Activated T-helper 17 cell treated with anti-CD3 and anti-CD28 coated beads, Interleukin-2, amount 50 U/mL, for 72 hours (primary cell): ENCODE data around the gene PREP. TPM values are rescaled to one million over a fixed set of nuclear protein-coding genes. Genes with fewer than 3 reads are reported as not detected.
"Not testable (repeated sequence)": the region's sequence is repeated elsewhere in the genome, so short reads cannot be mapped to it uniquely, and the experiment has no call there.

ENCODE experiments used
- ATAC-seq: fragments of 150-1000 bp; cut with Tn5 transposase; replicated peaks from 2 replicates; pipeline ENCODE4 v1.10.0; 2021; ENCODE audit warnings: mild to moderate bottlenecking, moderate library complexity
- H3K27ac Mint-ChIP-seq: one replicate; pipeline ENCODE4 v1.8.0; 2022; ENCODE audit warnings: mixed read lengths
- H3K27me3 Mint-ChIP-seq: one replicate; pipeline ENCODE4 v1.8.0; 2022; ENCODE audit warnings: mixed read lengths
- H3K36me3 Mint-ChIP-seq: one replicate; pipeline ENCODE4 v1.8.0; 2022; ENCODE audit warnings: low read depth, mild to moderate bottlenecking, mixed read lengths
- H3K4me1 Mint-ChIP-seq: one replicate; pipeline ENCODE4 v1.8.0; 2022; ENCODE audit warnings: mixed read lengths
- H3K4me3 Mint-ChIP-seq: one replicate; pipeline ENCODE4 v1.8.0; 2022; ENCODE audit warnings: mild to moderate bottlenecking, mixed read lengths
- H3K9me3 Mint-ChIP-seq: one replicate; pipeline ENCODE4 v1.8.0; 2022; ENCODE audit warnings: mixed read lengths
- total RNA-seq, 2 donors: library from RNA; stranded (reverse); gene quantifications; one replicate each; pipeline ENCODE4 v1.2.3, GENCODE V29; 2022

The PREP gene
- total RNA-seq, 2 donors from 2014 or later = 32.3 to 50.2 TPM

- Mint-ChIP-seq H3K4me1 (peaks cover 10% of the 10 kb centered on the region), H3K4me3 (no peak overlapping the region), H3K27me3 (no peaks in the 10 kb centered on the region), H3K27ac (no peak overlapping the region), H3K9me3 (no peaks in the 10 kb centered on the region), H3K36me3 (peaks cover 73% of the 10 kb centered on the region)
- ATAC-seq = no peak
Measured at GRCh38 chr6:105344881-105345370, 58.0 kb downstream of the PREP start.

- H3K27me3 Mint-ChIP-seq, H3K27ac Mint-ChIP-seq, ATAC-seq, H3K9me3 Mint-ChIP-seq, H3K4me3 Mint-ChIP-seq: not testable (repeated sequence)
- H3K36me3 Mint-ChIP-seq = peaks cover 71% of the 10 kb centered on the region
- peaks cover 15% of the 10 kb centered on the region for H3K4me1 Mint-ChIP-seq
Measured at GRCh38 chr6:105338350-105338983, 64.4 kb downstream of the PREP start.

DNA sequence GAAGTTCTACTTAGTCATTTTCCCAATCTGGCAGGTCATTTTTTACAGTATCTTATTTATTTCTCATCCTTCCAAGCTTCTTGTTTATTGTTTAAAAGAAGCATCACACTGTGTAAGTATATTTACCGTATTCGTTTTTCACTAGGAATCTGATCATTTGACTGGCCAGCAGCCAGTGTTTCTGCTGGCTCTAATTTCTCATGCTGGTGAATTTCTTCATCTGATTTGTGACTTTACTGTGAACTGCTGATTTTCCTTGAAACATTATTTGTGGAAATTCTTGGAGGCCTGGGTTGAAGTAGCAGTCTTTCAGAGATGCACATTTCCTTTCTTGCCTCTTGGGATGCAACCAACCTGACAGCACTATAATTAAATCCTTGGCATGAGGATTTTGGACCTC, 65.9 kb downstream of the PREP start:
- H3K27me3 Mint-ChIP-seq = no peaks in the 10 kb centered on the region
- peak overlapping the region; percentile 16 for H3K27ac Mint-ChIP-seq
- H3K9me3 Mint-ChIP-seq = no peaks in the 10 kb centered on the region
- no peak overlapping the region for H3K4me3 Mint-ChIP-seq
- peaks cover 15% of the 10 kb centered on the region for H3K4me1 Mint-ChIP-seq
- H3K36me3 Mint-ChIP-seq = peaks cover 71% of the 10 kb centered on the region
- ATAC-seq = no peak

DNA sequence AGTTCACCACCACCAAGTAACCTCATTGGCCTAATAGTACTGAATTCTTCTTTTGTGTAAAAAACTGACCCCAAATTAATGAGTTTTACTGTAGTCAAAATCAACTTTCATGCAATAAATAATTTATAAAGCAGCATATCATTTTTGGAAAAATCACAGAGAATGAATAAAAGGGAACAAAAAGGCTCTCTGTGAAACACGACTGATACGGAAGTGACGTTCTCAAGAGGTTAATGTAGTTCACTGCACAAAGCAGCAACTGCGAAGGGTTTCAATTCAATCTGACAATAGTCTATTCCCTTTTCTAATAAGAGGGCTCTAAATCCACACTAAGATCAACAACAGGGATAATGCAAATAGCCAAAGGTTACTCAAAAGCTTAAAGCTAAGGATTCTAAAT, 70.3 kb downstream of the PREP start:
- H3K4me3 Mint-ChIP-seq = no peak overlapping the region
- peaks cover 94% of the 10 kb centered on the region for H3K36me3 Mint-ChIP-seq
- no peaks in the 10 kb centered on the region for H3K9me3 Mint-ChIP-seq
- no peaks in the 10 kb centered on the region for H3K27me3 Mint-ChIP-seq
- peaks cover 4% of the 10 kb centered on the region for H3K4me1 Mint-ChIP-seq
- no peak overlapping the region for H3K27ac Mint-ChIP-seq
- ATAC-seq = no peak

DNA sequence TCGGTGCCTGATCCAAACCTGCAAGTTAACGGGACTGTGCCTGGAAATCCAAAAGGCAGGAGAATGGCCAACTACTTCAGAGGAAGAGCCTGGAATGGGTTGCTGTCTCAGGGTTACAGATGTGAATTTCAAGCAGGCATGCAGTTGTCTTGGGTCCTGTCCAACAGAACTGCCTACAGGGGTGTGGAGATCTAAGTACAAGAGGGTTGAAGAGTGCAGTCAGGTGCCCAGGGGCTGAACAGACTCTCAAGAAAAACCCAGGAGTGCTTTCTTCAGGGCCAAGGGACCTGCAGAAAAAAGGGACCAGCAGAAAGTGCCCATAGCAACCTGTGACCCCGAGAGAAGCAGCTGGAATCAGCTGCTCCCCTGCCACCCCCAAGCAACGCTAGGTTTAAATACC, 71.0 kb downstream of the PREP start:
- Mint-ChIP-seq H3K36me3 (peaks cover 94% of the 10 kb centered on the region), H3K4me3 (no peak overlapping the region), H3K27me3 (no peaks in the 10 kb centered on the region), H3K9me3 (no peaks in the 10 kb centered on the region), H3K27ac (no peak overlapping the region), H3K4me1 (peaks cover 4% of the 10 kb centered on the region)
- no peak for ATAC-seq

DNA sequence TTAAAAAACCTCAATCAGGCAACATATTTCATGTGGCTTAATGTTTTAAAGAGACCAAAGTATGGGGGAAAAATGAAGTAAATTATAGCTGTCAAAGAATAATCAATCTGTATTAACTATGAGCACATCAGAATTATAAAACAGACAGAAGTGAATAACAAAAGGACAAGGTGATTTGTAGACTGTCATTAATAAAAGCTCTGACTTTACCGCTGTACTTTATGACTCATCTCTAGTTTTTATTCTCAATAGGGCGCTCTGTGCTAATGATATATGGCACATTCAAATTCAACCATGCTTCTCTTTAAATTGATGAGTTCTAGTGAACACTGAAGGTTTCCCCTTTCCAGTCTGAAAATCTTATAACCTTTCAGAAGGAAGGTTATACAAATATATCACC, 72.0 kb downstream of the PREP start:
- Mint-ChIP-seq H3K4me1 (peaks cover 4% of the 10 kb centered on the region), H3K36me3 (peaks cover 94% of the 10 kb centered on the region), H3K27ac (no peak overlapping the region), H3K4me3 (no peak overlapping the region), H3K27me3 (no peaks in the 10 kb centered on the region), H3K9me3 (no peaks in the 10 kb centered on the region)
- peak; percentile 32 for ATAC-seq

DNA sequence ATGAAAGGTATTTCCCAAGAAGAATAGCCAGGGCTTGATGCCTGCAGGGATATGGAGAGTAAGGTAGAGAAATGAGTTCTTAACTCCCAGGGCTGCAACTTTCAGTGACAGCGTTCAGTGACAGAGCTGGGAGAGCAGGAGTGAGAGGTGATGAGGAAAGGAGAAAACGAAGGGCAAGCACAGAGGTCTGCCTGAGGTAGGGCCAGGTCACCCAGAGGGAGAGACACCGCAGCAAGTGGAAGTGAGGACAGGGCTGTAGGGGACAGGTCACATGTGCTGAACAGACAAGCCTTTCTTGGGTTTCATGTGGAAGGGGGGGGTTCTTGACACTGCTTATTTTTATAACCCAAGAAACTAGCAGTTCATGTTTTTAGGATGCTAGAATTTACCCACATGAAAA, 72.5 kb downstream of the PREP start:
- peaks cover 4% of the 10 kb centered on the region for H3K4me1 Mint-ChIP-seq

GRCh38 chr6:105326833-105327770, 75.8 kb downstream of the PREP start:
- Mint-ChIP-seq H3K27ac (no peak overlapping the region), H3K4me3 (no peak overlapping the region), H3K4me1 (peaks cover 4% of the 10 kb centered on the region), H3K27me3 (no peaks in the 10 kb centered on the region), H3K36me3 (peaks cover 98% of the 10 kb centered on the region), H3K9me3 (no peaks in the 10 kb centered on the region)
- no peak for ATAC-seq

More for the DNA sequence above, 72.5 kb downstream of the PREP start:
- H3K4me3 Mint-ChIP-seq = no peak overlapping the region
- no peaks in the 10 kb centered on the region for H3K9me3 Mint-ChIP-seq
- H3K36me3 Mint-ChIP-seq = peaks cover 95% of the 10 kb centered on the region
- H3K27me3 Mint-ChIP-seq = no peaks in the 10 kb centered on the region
- H3K27ac Mint-ChIP-seq = no peak overlapping the region
- no peak for ATAC-seq

- peak; percentile 48 for ATAC-seq
- no peak overlapping the region for H3K4me3 Mint-ChIP-seq
- H3K27ac Mint-ChIP-seq = no peak overlapping the region
Measured at GRCh38 chr6:105326216-105326615, 76.7 kb downstream of the PREP start.

GRCh38 chr6:105324386-105324950, 78.4 kb downstream of the PREP start:
- Mint-ChIP-seq H3K4me3 (no peak overlapping the region), H3K27ac (no peak overlapping the region), H3K36me3 (peaks cover 89% of the 10 kb centered on the region), H3K9me3 (no peaks in the 10 kb centered on the region), H3K27me3 (no peaks in the 10 kb centered on the region), H3K4me1 (no peaks in the 10 kb centered on the region)
- ATAC-seq = no peak

More at GRCh38 chr6:105326216-105326615, 76.7 kb downstream of the PREP start:
- Mint-ChIP-seq H3K36me3 (peaks cover 98% of the 10 kb centered on the region), H3K9me3 (no peaks in the 10 kb centered on the region), H3K27me3 (no peaks in the 10 kb centered on the region), H3K4me1 (peaks cover 4% of the 10 kb centered on the region)

DNA sequence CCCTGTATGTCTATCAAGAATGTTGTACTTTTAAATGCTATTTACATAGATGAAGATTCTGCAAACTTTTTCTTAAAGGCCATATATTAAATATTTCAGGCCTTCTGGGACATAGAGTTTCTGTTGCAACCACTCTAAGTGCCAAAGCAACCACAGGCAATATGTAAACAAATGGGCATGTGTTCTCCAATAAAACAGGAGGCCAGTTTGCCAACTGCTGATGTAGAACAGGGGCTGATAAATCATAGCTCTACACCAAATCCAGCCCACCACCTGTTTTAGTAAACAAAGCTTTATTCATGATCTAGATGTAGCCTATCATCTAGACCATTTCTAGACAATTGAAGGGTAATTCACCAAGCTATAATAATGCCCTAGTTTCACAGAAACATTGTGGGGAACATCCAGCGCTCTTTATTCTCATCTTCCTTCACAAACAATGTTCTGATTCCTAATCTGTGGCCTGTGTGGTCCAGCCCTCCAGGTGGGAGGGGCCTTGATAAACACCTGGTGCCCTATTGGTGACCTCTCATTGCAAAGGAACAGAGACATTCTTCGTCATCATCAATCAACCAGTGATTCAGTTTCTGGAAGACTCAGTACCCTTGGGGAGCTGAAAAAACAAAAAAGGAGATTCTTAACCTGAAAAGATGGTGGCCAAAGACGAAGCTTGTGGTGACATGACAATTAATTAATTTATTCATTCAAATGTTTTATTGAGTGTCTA, 80.2 kb downstream of the PREP start:
- H3K36me3 Mint-ChIP-seq = peaks cover 89% of the 10 kb centered on the region
- H3K4me3 Mint-ChIP-seq = no peak overlapping the region
- H3K9me3 Mint-ChIP-seq = no peaks in the 10 kb centered on the region
- H3K27me3 Mint-ChIP-seq = no peaks in the 10 kb centered on the region
- no peak for ATAC-seq
- no peak overlapping the region for H3K27ac Mint-ChIP-seq
- no peaks in the 10 kb centered on the region for H3K4me1 Mint-ChIP-seq

- Mint-ChIP-seq H3K4me1 (no peaks in the 10 kb centered on the region), H3K27ac (no peak overlapping the region), H3K27me3 (no peaks in the 10 kb centered on the region), H3K36me3 (peaks cover 88% of the 10 kb centered on the region), H3K4me3 (no peak overlapping the region), H3K9me3 (no peaks in the 10 kb centered on the region)
- no peak for ATAC-seq
Measured at GRCh38 chr6:105321728-105322127, 81.2 kb downstream of the PREP start.

GRCh38 chr6:105321207-105321606, 81.7 kb downstream of the PREP start:
- H3K27ac Mint-ChIP-seq = no peak overlapping the region
- no peaks in the 10 kb centered on the region for H3K9me3 Mint-ChIP-seq
- peaks cover 86% of the 10 kb centered on the region for H3K36me3 Mint-ChIP-seq
- no peak for ATAC-seq
- no peaks in the 10 kb centered on the region for H3K4me1 Mint-ChIP-seq
- H3K4me3 Mint-ChIP-seq = no peak overlapping the region
- no peaks in the 10 kb centered on the region for H3K27me3 Mint-ChIP-seq

DNA sequence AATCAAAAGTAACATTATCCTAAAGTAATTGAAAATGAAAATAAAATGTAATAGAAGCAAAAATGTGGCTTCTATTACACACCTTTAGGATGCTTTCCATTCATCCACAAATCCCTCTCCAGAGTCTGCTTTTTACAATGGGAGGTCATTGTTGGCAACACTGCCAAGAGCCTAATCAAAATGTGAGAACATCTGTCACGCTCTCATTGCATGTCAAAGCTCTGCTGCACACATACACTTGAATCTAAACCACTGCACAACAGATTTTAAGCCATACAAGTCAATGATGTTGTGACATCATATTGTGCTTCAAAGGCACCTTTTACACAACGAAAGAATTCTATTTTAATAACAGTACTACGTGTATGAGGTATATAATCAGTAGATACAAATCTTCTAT, 82.1 kb downstream of the PREP start:
- H3K9me3 Mint-ChIP-seq = no peaks in the 10 kb centered on the region
- no peaks in the 10 kb centered on the region for H3K27me3 Mint-ChIP-seq
- no peaks in the 10 kb centered on the region for H3K4me1 Mint-ChIP-seq
- H3K36me3 Mint-ChIP-seq = peaks cover 86% of the 10 kb centered on the region
- no peak overlapping the region for H3K4me3 Mint-ChIP-seq
- H3K27ac Mint-ChIP-seq = no peak overlapping the region
- ATAC-seq = no peak
